ENCODE data around the gene SLC44A1.

Gene SLC44A1

GRCh38 chr9:105421154-105421553 lies 176.7 kb downstream of the SLC44A1 start:
- no peak for DNase-seq (ENCODE audit: low read depth in 2 of 3, low spot score in 1 of 3)

- no peak for DNase-seq (ENCODE audit: low read depth in 2 of 3, low spot score in 1 of 3)
Measured at GRCh38 chr9:105421864-105422263, 177.4 kb downstream of the SLC44A1 start.

DNA sequence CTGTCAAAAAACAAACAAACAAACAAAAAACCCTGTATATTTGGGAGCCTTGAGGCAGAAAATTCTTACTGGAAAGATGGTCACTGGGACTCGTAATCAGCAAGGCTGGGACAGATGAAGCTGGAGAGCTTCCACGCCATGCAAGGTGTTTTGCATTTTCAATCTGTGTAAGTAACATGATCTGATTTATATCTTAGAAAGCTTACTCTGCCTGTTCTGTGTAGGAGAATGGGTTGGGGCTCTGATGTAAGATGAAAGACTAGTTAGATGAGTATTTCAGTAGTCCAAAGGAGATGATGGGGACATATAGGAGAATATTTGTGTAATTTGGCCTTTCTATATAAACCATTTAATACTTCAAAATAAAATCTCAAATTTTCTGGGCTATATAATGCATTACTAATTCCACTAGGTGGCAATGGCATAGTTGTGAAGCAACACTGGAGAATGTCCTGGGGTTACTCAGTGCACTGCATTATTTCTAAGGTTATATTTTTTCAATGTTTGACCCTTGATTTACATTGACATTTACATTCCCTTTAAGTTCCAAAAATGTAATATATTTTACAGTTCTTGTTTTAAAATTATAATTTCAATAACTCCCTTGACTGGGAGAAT lies 181.5 kb downstream of the SLC44A1 start:
- no peak for DNase-seq (ENCODE audit: low read depth in 2 of 3, low spot score in 1 of 3)

DNA sequence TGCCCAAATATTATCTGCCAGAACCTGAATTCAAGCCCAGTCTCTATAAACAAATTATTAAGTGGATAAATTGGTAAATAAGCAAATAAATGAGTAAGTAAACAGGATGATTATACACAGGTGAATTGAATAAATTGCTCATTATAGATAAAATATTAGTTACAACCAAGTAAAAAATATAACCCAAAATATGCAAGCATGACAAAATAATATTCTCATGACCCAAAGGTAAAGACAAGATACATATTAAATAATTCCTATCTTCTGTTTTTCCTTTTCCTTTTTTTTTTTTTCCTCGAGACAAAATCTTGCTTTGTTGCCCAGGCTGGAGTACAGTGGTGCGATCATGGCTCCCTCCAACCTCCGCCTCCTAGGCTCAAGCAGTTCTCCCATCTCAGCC lies 182.2 kb downstream of the SLC44A1 start:
- no peak for DNase-seq (ENCODE audit: low read depth in 2 of 3, low spot score in 1 of 3)

DNA sequence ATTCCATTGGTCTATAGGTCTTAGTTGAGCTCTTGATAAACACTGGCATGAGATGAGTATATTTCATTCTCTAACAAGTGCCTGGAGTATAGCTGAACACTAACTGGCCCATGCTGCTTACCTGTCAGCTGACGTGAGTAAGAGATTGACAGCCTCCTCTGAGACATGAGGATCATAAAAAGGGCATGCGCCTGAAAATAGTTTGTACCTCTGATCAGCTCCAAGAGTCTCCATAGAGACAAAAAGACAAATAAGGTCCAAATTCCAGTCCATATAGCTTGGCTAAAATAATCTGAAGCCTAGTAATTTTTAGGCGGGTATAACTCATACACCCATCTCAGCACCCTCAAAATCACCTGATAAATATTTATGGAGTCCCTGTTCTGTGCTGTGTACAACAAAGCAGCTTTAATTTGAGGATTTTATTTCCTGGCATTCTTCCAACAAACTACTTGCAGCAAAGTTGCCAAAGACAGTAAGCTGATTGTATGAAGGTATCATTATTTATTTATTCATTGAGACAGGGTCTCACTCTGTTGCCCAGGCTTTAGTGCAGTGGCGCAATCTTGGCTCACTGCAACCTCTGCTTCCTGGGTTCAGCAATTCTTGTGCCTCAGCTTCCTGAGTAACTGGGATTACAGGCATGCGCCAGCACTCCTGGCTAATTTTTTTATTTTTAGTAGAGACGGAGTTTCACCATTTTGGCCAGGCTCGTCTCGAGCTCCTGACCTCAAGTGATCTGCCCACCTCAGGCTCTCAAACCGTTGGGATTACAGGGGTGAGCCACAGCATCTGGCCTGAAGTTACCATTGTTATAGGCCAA lies 187.2 kb downstream of the SLC44A1 start:
- no peak for DNase-seq (ENCODE audit: low read depth in 2 of 3, low spot score in 1 of 3)

DNA sequence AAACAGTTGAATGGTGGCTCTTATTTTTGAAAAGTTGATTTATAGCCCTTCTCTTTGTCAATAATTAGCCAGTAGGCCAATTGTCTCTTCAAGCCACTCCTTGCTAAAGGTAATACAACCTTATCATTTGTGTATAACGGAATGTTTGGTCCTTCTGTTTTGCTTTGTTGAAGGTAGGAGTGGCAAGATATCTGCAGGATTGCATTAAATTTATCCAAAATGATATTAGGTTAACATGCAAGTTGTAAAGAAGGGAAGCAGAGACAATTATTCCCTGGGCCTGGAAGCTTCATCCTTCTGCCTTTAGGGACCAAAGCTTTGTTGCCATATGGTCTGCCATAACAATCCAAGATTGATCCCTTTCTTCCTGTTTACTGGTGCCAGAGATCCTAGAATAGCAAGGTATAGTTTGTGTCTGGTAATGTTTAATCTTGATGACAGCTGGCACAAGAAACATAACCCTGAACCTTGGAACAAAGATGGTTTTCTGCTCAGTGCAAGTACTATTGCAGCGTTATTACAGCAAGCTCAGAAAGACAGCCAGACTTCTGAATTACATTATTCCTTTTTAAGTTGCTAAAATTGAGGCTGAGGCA lies 187.9 kb downstream of the SLC44A1 start:
- DNase-seq (ENCODE audit: low read depth in 2 of 3, low spot score in 1 of 3) = no peak

- no peak for DNase-seq (ENCODE audit: low read depth in 2 of 3, low spot score in 1 of 3)
Measured at GRCh38 chr9:105435453-105435852, 191.0 kb downstream of the SLC44A1 start.

DNA sequence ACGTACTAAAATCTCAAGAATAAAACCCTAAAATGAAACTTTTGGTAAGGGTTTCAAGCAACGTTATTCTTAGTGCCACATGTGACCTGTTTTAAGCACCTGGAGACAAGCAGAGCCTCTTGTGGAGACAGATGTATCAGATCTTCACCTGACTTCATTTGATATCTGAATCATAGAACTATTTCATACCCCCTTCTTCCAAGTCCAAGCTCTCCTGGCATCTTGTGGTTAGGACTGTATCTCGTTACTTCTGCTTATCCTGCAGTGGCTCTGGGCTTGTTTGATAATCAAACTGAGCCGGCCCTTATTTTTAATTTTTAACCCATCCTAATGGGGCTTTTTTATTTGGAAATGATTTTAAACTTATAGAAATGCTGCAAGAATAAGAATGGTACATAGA lies 192.3 kb downstream of the SLC44A1 start:
- DNase-seq (ENCODE audit: low read depth in 2 of 3, low spot score in 1 of 3) = no peak

GRCh38 chr9:105437704-105438103 lies 193.3 kb downstream of the SLC44A1 start:
- DNase-seq (ENCODE audit: low read depth in 2 of 3, low spot score in 1 of 3) = no peak

- DNase-seq (ENCODE audit: low read depth in 2 of 3, low spot score in 1 of 3) = no peak
Measured at GRCh38 chr9:105438141-105438806, 193.8 kb downstream of the SLC44A1 start.

DNA sequence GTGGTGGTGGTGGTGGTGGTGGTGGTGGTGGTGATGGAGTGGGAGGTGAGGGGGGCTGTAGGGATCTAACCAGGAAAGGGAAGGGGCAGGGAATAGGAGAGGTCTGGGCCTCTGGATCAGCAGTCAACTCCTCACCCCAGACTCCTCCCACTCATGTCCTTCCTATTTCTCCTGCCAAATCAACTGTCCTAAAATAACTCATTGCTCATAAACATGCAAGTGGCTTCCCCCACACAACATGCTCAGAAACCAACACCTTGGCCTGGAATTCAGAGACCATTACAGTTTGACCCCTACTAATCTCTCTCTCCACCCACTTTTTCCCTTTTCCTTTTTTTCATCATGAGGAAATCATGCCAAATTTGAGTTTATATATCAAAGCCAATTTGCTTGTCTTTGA lies 195.0 kb downstream of the SLC44A1 start:
- no peak for DNase-seq (ENCODE audit: low read depth in 2 of 3, low spot score in 1 of 3)

DNA sequence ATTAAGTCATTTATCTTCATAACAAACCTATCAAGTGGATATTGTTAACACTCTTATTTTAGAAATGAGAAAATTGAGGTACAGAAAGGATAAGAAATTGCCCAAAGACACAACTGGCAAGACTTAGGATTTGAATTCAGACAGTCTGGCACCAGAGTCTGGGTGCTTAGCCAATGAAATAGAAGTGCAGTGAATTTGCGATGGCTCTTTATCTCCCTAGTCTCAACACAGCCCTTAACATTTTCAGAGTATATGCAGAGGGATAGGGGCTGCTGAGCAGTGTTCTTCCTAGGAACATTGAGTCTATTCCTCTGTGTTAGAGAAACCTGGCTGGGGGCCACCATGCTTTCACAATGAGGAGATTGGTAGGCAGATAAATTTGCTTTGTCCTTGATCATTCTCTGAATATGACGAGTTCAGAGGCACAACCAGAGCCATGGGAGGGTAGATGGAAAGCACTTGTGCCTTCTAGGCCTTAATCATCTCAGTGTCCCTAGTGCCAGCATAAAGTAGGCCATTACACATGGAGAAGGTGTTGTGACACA lies 197.2 kb downstream of the SLC44A1 start:
- no peak for DNase-seq (ENCODE audit: low read depth in 2 of 3, low spot score in 1 of 3)

- DNase-seq (ENCODE audit: low read depth in 2 of 3, low spot score in 1 of 3) = no peak
Measured at GRCh38 chr9:105443121-105443520, 198.7 kb downstream of the SLC44A1 start.

DNA sequence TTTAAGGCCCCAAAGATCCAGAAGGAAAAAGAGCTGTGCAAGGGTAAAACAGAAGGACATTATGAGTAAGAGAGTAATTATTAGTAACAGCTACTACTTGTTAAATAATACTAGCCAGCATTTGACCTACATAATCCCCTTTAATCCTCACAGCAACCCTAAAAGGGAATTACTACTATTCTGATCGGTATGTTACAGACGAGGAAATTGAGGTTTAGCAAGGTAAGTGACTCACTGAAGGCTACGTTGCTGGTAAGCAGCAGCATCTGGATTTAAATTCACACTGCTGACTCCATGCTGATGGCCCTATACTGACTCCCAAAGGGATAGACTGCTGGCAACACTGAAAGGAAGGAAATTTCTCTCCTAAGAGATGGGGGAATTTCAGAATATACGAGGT lies 199.7 kb downstream of the SLC44A1 start:
- DNase-seq (ENCODE audit: low read depth in 2 of 3, low spot score in 1 of 3) = no peak

- DNase-seq (ENCODE audit: low read depth in 2 of 3, low spot score in 1 of 3) = no peak
Measured at GRCh38 chr9:105445203-105445881, 200.9 kb downstream of the SLC44A1 start.

DNA sequence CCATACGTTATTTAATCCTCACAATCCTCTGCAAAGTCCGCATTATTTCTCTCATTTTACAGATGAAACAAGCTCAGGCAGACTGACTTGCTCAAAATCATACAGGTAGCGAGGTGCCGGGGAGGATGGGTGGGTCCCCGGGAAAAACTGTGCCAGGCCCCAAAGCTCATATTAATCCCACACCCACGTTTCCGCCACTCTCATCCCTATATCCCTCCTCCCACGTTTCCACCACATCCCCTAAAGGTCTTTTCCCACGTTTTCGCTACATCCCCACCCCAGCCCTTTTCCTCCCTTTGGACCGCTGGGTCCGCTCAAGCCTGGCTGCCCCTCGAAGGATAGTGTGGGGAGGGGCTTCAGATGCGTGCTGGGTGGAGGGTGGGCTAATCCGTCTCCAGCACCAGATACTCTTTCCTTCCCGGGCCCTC lies 202.9 kb downstream of the SLC44A1 start:
- DNase-seq (ENCODE audit: low read depth in 2 of 3, low spot score in 1 of 3) = no peak

DNA sequence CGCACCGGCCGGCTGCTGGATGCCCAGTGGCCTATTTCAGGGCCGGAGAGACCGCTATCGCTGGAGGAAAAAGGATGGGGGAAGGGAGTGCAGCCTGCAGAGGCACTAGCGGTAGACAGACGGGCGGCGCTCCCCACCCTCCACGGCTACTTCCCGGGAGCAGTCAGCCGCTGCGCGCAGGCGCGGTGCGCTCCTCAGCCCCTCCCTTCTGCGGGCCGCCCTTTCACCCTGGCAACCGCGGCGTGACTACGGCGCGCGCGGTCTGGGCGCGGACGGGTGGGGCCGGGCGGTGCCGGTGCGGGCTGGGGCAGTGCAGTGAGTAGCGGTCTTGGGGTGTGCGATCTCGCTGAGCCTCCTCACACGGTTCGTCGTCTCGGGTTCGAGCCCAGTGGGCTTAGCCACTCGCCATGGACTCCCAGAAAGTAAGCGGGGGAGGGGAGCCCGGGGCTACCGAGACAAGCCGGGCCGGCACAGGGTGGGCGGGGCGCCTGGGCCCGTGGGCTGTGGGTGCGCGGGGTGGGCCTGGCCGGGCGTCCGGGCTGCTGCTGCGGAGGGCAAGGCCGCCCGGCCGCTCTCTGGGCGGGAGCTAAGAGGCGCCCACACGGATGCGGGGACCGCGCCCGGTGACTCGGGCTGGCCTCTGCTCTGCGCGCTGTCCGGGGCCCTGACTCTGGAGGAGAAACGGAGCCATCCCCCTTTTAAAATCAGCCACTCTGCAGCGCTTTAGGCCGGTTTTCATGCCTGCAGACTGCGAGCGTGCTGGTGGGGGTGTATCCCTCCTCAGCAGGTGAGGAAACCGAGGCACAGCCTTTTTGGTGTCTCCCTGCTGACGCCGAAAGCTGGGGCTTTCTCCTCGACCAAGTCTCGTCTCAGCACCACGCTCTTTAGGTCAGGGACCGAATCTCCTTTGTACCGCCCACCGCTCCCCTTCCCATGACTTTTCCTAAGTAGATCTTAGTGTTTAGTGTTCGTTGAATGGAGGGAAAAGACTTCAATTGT lies 203.7 kb downstream of the SLC44A1 start, which contains the start of gene FSD1L:
FSD1L (plus strand) TSS at position 221 of the 999 bp plus-strand sequence; CDS start at position 408, 187 bp downstream.
- peak; percentile 66 to 83 (median 70) for DNase-seq (ENCODE audit: low read depth in 2 of 3, low spot score in 1 of 3)

GRCh38 chr9:105449081-105449480 lies 204.6 kb downstream of the SLC44A1 start:
- DNase-seq (ENCODE audit: low read depth in 2 of 3, low spot score in 1 of 3) = no peak

- no peak for DNase-seq (ENCODE audit: low read depth in 2 of 3, low spot score in 1 of 3)
Measured at GRCh38 chr9:105452185-105452584, 207.7 kb downstream of the SLC44A1 start.
